Non-pigmented ciliary epithelial cell (primary cell): Measurements from ENCODE around the gene GRHL1.

Experiments
- DNase-seq: peaks from one replicate; pipeline ENCODE4 v3.0.0-alpha.2; 2010; ENCODE audit warnings: low read depth

Gene GRHL1

GRCh38 chr2:9994462-9994861 lies 43.0 kb downstream of the GRHL1 start:
- DNase-seq = no peak

GRCh38 chr2:9995059-9995458 lies 43.6 kb downstream of the GRHL1 start:
- DNase-seq = no peak

GRCh38 chr2:9996321-9996720 lies 44.8 kb downstream of the GRHL1 start:
- no peak for DNase-seq

GRCh38 chr2:9997936-9998335 lies 46.4 kb downstream of the GRHL1 start:
- no peak for DNase-seq

- no peak for DNase-seq
These were observed 47.6 kb downstream of the GRHL1 start for GRCh38 chr2:9998916-9999654.

- DNase-seq = no peak
These were observed 48.2 kb downstream of the GRHL1 start for GRCh38 chr2:9999693-10000092.

- DNase-seq = no peak
These were observed 49.0 kb downstream of the GRHL1 start for GRCh38 chr2:10000541-10000940.

GRCh38 chr2:10001586-10001985 lies 50.1 kb downstream of the GRHL1 start:
- DNase-seq = no peak

- no peak for DNase-seq
These were observed 50.6 kb downstream of the GRHL1 start for GRCh38 chr2:10002109-10002508.

- DNase-seq = no peak
These were observed 51.2 kb downstream of the GRHL1 start for GRCh38 chr2:10002681-10003080.

- no peak for DNase-seq
These were observed 52.0 kb downstream of the GRHL1 start for GRCh38 chr2:10003206-10004125.

- DNase-seq = no peak
These were observed 52.9 kb downstream of the GRHL1 start for GRCh38 chr2:10004401-10004800.

- no peak for DNase-seq
These were observed 53.3 kb downstream of the GRHL1 start for GRCh38 chr2:10004836-10005235.

GRCh38 chr2:10005461-10006235 lies 54.2 kb downstream of the GRHL1 start:
- no peak for DNase-seq

GRCh38 chr2:10006236-10007161 lies 55.0 kb downstream of the GRHL1 start:
- DNase-seq = no peak

GRCh38 chr2:10007435-10007834 lies 55.9 kb downstream of the GRHL1 start:
- no peak for DNase-seq

GRCh38 chr2:10007921-10008808 lies 56.7 kb downstream of the GRHL1 start:
- no peak for DNase-seq

- DNase-seq = no peak
These were observed 57.3 kb downstream of the GRHL1 start for GRCh38 chr2:10008809-10009176.

GRCh38 chr2:10009271-10009810 lies 57.8 kb downstream of the GRHL1 start:
- no peak for DNase-seq
